ENCODE results near the gene ARAP2. TPM values are rescaled to one million over a fixed set of nuclear protein-coding genes. Genes with fewer than 3 reads are reported as not detected.

ARAP2 gene
- total and polyA plus RNA-seq, 2 donors (not counting 3 experiments of a cell fraction or from before 2014, with no cell fraction given): not detected

DNA sequence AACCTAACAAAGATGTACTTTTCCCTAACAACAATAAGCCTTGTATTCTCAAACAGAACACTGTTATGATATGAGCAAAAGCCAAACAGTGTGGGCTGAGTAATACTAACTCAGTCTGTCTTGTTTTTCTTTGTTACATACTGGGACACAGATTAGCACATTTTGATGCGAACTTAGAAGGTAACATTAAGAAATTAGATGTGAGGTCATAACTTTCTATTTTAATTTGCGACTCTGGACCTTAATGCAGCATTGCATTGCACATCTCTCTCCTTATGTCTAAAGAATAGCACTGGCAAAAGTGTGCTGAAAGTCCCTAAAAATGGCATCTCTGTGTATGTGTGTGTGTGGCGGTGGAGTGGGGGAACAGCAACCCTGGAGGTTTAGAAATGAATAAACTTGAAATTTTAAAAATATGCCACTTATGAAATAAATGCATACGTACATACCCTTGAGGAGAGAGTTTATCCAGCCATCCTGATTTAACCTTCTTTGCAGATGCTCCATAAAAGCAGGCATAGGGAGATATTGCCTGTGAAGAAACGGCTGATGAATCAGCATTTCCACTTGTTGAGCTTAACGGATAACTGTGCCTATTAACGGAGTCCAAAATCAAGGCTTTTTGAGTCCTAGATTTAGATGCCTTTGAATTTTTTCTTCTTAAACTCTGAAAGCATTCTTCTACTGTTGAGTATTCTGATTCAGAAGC lies 34.2 kb downstream of the ARAP2 start:
- FAIRE-seq: no peak
- Histone ChIP-seq H3K27ac (ENCODE audit: insufficient read depth, low read depth, low read length) (no peak overlapping the region), H3K9ac (replicated peaks; ENCODE audit: extremely low read depth, insufficient read depth, low read length) (no peak overlapping the region), H2AFZ (ENCODE audit: low read depth, low read length) (no peak overlapping the region), H3K79me2 (ENCODE audit: control insufficient read depth, insufficient read depth, low read length) (no peaks in the 10 kb centered on the region), H3K9me3 (replicated peaks; ENCODE audit: control insufficient read depth, insufficient read depth, low read length) (no peaks in the 10 kb centered on the region), H4K20me1 (replicated peaks; ENCODE audit: control insufficient read depth, extremely low read depth, insufficient read depth, low read length) (no peaks in the 10 kb centered on the region), H3K4me3 (replicated peaks in 1 of 3; ENCODE audit: insufficient read depth in 1 of 3, low read depth in 1 of 3, low read length in 3 of 3) (no peak overlapping the region), H3K4me1 (ENCODE audit: control insufficient read depth, extremely low read depth, insufficient read depth, low read length) (no peaks in the 10 kb centered on the region), H3K36me3 (ENCODE audit: control insufficient read depth in 2 of 2, extremely low read depth in 1 of 2, insufficient read depth in 2 of 2, low read length in 2 of 2) (no peaks in the 10 kb centered on the region), H3K4me2 (ENCODE audit: insufficient read depth, low read length) (no peak overlapping the region), H3K27me3 (ENCODE audit: control insufficient read depth in 2 of 2, insufficient read depth in 2 of 2, low read length in 2 of 2) (no peaks in the 10 kb centered on the region), H3K9me1 (replicated peaks; ENCODE audit: control insufficient read depth, extremely low read depth, insufficient read depth, low read length) (no peaks in the 10 kb centered on the region)
- CTCF ChIA-PET: no interaction called here
- POLR2A ChIA-PET: no interaction called here
- dilution Hi-C loops (cut with MboI; ENCODE audit: extremely low pct_ligation_motif_present, low sequenced_read_pairs) (no loop called here), intact Hi-C loops (cut with micrococcal nuclease) (no loop called here)
- no TSS peak for BruUV-seq (replicated peaks)
- DNase-seq (ENCODE audit: low read depth, low spot score): no peak
- TF ChIP-seq, protein P1, sequence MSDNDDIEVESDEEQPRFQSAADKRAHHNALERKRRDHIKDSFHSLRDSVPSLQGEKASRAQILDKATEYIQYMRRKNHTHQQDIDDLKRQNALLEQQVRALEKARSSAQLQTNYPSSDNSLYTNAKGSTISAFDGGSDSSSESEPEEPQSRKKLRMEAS (IDR thresholded peaks at IDR 0.05; ENCODE audit: insufficient read depth, insufficient read length): no peak
- TF ChIP-seq FOS (IDR thresholded peaks at IDR 0.05; ENCODE audit: borderline replicate concordance, insufficient read depth, low read length): no peak
- TF ChIP-seq POLR2AphosphoS5 (IDR thresholded peaks at IDR 0.05; ENCODE audit: insufficient read depth, low read depth, low read length): no peak
- TF ChIP-seq JUN (IDR thresholded peaks at IDR 0.05; ENCODE audit: borderline replicate concordance, insufficient read depth, insufficient read length, low read depth): no peak
- TF ChIP-seq EZH2 (IDR thresholded peaks at IDR 0.05; ENCODE audit: borderline replicate concordance, low read depth, low read length, severe bottlenecking): no peak
- TF ChIP-seq, protein P2, sequence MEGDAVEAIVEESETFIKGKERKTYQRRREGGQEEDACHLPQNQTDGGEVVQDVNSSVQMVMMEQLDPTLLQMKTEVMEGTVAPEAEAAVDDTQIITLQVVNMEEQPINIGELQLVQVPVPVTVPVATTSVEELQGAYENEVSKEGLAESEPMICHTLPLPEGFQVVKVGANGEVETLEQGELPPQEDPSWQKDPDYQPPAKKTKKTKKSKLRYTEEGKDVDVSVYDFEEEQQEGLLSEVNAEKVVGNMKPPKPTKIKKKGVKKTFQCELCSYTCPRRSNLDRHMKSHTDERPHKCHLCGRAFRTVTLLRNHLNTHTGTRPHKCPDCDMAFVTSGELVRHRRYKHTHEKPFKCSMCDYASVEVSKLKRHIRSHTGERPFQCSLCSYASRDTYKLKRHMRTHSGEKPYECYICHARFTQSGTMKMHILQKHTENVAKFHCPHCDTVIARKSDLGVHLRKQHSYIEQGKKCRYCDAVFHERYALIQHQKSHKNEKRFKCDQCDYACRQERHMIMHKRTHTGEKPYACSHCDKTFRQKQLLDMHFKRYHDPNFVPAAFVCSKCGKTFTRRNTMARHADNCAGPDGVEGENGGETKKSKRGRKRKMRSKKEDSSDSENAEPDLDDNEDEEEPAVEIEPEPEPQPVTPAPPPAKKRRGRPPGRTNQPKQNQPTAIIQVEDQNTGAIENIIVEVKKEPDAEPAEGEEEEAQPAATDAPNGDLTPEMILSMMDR (IDR thresholded peaks at IDR 0.05; ENCODE audit: extremely low read depth in 1 of 2, insufficient read depth in 1 of 2, low read depth in 1 of 2, low read length in 2 of 2): no peak
- no peak for TF ChIP-seq GATA2 (IDR thresholded peaks at IDR 0.05; ENCODE audit: insufficient read depth, insufficient read length, low read depth, low read length)
- TF ChIP-seq MYC (IDR thresholded peaks at IDR 0.05; ENCODE audit: low read depth, low read length): no peak
- TF ChIP-seq POLR2A (IDR thresholded peaks at IDR 0.05; ENCODE audit: low read depth, low read length): no peak

Measured in endothelial cell of umbilical vein (primary cell).